GM21447 (cell line): ENCODE results near the gene RNF141.
A peak's percentile ranks its signal among the peaks of the same experiment; 100 is the strongest.

Experiments used
- ATAC-seq: cut with Tn5 transposase; IDR thresholded peaks from one replicate; pipeline ENCODE4 v1.9.1; 2021; ENCODE audit not compliant: unreplicated experiment

Gene RNF141

GRCh38 chr11:10540915-10541560 lies at the start of gene RNF141:
Gene RNF141, minus strand, starts transcription at chr11:10541187. Its CDS starts 7,029 bp downstream, at chr11:10534158.
- peak; percentile 95 for ATAC-seq

DNA sequence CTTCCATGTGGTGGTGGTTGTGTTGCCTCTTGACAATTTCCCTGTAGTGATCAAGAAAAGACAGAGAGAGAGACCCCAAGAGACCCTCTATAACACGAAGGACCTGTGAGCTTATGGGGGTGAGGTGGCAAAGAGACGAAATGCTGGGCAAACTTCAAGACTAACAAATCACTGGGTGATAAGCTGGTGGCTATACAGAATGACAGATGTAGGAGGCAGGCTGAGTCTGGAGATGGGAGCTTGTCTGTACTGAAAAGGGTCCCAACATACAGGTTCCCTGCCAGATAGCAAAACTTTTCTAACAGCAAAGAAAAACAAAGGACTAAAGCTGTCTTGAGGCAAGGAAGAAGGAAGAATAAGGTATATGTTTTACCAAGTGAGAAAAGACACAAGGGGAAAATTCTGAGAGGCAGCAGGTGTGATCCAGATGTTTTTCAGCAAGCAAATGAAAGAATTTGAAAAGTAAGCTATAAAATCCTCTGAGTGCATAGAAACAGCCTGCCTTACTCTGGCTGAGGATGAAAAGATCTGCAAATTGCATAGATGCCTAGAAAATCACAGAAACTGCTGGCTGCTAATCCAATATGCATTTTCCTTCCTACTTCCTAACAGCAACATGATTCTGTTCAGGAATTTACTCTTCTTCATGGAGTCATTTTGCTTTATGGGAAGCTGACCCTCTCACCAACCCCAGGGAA lies 49.4 kb upstream of the RNF141 start:
- no peak for ATAC-seq

GRCh38 chr11:10588904-10589303 lies 47.9 kb upstream of the RNF141 start:
- no peak for ATAC-seq

GRCh38 chr11:10587995-10588394 lies 47.0 kb upstream of the RNF141 start:
- no peak for ATAC-seq

- no peak for ATAC-seq
These were observed 46.4 kb upstream of the RNF141 start for GRCh38 chr11:10587388-10587787.

GRCh38 chr11:10584071-10584501 lies 43.1 kb upstream of the RNF141 start:
- ATAC-seq, result no peak

DNA sequence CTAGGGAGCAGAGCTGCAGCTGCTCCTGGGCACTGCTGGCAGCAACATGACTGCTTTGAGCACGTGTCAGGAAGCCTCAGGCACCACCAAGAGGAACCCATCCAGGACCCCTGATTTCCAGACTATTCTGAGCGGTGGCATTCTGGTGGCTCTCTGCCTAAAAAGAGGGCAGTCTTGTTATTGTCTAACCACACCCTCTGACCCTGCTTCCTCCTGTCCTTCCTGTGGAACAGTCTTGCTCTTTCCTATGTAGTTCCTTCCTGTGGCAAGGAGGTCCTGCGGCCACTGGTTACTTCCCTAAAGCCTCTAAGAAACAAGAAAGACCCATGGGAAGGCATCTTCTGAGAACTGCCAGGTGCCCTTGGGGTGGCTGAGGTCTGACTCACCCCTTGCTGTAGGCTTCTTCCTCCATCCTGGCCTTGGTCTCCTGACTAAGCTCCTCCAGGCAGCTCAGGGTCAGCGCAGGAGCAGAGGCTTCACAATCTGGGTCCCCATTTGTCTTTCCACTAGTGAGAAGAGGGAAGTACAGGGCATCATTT lies 40.6 kb upstream of the RNF141 start:
- no peak for ATAC-seq

GRCh38 chr11:10580623-10581022 lies 39.6 kb upstream of the RNF141 start:
- ATAC-seq, result no peak

- ATAC-seq, result no peak
These were observed 38.7 kb upstream of the RNF141 start for GRCh38 chr11:10579700-10580099.

- ATAC-seq, result no peak
These were observed 35.0 kb upstream of the RNF141 start for GRCh38 chr11:10576035-10576398.

GRCh38 chr11:10575346-10576034 lies 34.5 kb upstream of the RNF141 start:
- ATAC-seq, result no peak

DNA sequence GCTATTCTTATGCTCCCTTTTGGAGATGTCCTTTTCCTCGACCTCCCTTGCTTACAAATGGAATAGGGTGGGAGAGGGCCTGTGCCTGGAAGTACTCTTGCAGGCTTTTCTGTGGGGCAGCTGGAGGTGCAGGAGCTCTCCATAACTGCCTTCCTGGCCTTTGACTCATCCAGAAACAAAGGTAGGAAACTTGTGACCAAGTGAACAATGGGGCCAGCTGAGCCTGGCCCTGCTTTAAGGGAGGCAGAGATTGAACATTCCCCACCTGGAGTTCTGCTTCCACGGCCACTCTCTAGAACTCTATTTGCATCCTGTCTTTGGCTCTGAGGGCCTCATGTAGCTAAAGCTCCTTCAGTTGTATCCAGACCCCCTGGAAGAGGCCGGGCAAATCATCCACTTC lies 32.6 kb upstream of the RNF141 start:
- no peak for ATAC-seq

GRCh38 chr11:10573028-10573427 lies 32.0 kb upstream of the RNF141 start:
- ATAC-seq, result no peak

DNA sequence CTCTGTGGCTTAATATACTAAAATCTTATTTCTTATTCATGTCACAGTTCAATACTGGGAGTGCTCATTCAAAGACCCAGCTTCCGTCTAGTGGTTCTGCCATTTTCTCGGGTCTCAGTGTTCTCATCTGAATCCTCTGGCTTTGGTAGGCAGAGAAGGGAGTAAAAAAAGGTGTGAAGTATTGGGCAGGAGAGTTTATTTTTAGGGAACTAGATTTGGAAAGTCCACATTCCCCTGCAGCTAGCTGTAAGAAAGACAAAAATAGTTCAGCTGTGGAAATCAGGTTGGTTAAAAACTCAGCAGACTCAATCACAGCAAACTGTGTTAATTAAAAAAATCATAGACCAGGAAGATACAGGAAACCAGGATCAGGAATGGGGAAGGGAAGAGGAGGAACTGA lies 31.5 kb upstream of the RNF141 start:
- no peak for ATAC-seq

DNA sequence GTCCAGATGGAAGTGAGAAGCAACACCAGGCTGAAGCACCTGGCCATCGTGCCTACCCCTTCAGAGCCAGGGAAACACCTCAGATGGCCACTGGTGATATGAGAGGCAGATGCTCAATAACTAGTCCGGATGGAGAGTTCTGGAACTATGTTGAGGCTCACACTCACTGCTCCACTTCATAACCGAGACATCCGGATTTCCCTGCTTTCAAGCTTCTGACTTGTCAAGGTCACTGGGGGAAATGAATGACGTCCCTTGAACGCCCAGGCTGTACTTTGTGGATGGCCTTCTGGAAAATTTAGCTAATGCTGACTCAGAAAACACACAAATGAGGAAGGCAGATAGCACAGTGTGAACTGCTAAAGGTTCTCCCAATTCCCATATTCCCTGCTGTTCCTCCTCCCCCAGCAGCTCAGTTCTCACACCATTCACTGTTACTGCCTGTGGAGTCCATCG lies 27.5 kb upstream of the RNF141 start, which contains the start of gene LYVE1:
LYVE1 (minus strand) TSS at position 180 of the 456 bp plus-strand sequence; CDS start at position 47, 133 bp downstream.
- ATAC-seq, result no peak

- no peak for ATAC-seq
These were observed 26.5 kb upstream of the RNF141 start for GRCh38 chr11:10567446-10567845.

GRCh38 chr11:10566257-10566957 lies 25.4 kb upstream of the RNF141 start:
- no peak for ATAC-seq

GRCh38 chr11:10565493-10565892 lies 24.5 kb upstream of the RNF141 start:
- ATAC-seq, result no peak

DNA sequence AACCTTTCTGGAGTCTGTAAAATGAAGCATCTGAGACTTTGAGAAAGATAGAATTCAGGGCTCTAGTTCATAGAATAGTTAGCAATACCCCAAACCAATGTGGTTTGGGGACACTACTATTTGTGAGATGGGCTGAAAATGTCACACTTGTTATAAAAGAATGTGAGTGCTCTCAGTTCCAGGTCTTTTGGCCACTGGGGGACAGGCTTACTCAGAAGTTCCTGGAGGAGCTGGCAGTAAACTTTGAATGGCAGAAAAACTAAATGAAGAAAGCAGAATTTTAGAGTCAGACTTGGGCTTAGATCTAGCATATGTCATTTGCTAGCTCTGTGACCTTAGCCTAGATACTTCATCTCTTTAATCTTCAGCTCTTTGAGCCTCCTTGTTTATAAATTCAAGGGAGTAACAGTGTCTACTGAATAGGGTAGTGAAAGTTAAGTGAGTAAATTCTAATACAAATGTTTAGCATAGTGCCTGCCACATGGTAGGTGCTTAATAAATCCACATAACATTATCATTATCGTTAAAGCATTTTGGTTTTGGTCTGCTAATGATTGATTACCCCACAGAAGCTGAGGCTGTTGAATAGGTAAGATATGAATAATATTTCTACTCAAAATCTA lies 23.8 kb upstream of the RNF141 start:
- no peak for ATAC-seq

- no peak for ATAC-seq
These were observed 23.0 kb upstream of the RNF141 start for GRCh38 chr11:10564030-10564429.

DNA sequence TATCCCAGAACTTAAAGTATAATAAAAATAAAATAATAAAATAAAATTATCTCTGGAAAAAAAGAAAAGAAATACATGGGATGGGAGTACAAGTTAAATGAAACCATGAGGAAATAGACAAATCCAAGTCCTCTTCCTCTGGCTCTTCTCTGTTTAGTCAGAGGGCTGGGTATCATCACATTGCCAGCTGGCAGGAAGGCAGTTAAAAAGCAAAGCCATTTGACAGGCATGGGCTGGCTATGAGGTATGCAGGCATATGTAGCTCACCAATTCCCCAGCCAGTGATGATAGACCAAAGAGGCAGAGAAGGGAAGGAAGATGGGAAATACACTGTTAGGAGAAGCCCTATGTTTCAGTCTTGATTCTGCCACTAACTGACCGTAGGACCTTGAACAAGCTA lies 21.0 kb upstream of the RNF141 start:
- no peak for ATAC-seq
